ENCODE data around the gene CHRND.

CHRND gene

DNA sequence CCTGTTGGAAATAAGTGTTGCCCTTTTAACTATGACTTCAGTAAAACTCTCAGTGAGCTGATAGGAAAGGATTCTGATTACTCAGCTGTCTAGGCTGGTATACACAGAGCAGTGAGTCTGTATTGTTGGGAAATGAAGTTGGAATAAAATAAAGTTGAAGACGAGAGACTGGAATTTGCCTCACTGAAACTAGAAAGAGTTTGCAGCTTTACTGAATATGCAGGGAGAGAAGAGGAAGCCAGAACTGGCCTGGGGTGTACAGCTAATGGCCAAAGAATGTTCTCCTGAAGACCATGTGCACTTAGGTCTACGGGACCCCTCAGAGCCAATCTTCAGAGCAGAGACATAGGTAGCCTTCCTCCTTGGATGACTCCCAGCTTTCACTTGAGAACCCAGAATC lies 51.0 kb downstream of the CHRND start:
- DNase-seq (ENCODE audit: low read depth) = no peak

DNA sequence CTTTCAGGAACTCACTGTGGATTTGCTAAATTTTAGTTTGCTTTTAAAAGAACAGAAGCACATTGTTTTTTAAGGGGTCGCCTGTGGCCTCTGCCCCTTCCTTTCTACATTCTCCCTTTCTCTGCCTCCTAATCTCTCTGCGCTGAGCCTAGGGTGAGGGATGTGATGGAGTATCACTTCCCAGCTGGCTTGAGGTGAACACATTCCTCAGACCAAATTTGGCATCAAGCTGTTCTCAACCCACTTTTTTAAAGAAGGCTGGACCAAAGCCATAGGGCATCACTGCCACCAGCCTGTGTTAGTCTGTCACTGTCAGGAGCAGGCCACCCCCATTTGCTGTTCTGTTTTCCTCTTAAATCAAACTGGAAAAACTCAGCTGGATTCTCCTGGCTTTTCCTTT lies 51.9 kb downstream of the CHRND start:
- DNase-seq (ENCODE audit: low read depth) = no peak

DNA sequence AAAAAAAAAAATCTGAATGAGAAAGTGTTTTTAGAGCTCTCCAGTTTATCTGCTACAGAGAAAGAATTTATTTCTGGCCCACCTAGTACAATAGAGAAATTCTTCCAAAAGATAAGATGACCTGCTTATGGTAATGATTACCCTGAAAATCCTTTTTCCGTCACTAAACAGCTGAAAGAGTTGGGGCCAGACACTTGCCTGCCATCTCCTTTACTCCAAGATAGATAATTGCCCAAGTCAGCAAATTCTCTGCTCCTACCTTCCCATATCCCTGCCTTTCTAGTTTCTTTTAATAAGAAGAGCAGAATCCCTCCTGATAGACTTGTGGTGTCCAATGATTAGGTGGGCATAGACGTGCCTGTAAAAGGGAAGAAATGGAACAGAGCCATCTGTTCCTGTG lies 52.7 kb downstream of the CHRND start:
- no peak for DNase-seq (ENCODE audit: low read depth)

DNA sequence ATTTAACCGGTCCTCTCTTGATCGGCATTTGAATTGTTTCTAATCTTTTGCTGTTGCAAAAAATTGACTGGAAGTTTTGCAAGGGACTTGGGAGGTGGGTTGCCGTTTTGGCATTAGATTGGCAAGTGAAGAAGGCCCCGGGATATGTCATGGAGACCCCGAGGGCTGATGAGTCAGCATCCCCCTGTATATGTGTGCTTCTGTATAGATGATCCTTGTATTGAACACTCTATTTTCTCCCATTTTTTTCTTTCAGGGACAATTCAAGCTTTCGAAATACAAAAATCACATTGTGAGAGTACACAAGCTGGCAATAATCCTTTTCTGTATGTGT lies 54.7 kb downstream of the CHRND start:
- DNase-seq (ENCODE audit: low read depth) = no peak

DNA sequence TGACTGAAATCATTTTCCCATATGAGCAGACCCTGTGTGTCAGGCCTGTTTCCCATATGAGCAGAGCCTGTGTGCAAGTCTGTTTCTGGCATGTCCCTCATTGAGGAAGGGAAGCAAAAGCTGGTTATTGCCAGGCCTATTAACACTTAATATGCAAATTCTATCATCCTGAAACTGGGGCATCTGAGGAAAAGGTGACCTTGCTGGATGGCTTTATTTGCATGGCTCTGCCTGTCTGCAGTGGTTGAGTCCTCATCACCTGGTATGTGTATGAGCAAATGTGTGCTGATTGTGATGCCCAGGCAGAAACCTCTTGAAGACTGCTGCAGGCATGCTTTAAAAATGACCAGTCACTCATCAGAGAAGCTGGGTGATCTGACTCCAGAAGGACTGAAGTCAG lies 55.8 kb downstream of the CHRND start:
- DNase-seq (ENCODE audit: low read depth) = no peak

DNA sequence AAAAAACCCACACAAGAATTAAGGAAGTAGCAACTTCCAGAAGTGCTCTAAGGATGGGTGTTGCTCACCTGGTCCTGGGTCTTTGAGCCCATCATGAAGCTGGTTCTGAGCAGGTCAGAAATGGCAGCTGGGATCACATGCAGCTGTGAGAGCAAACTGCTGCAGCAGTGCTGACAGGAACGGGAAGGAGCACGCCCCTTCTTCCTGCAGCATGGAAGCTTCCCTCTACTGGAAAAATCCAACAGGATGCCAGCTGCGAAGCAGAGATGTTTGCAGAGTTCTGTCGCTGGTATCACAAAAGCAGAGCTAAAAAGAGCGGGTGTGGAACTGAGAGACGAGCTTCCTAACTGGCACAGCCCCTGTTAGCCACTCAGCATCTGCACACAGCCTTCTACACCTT lies 58.3 kb downstream of the CHRND start:
- DNase-seq (ENCODE audit: low read depth) = no peak
